ENCODE data around the gene RPS6KA1.

DNA sequence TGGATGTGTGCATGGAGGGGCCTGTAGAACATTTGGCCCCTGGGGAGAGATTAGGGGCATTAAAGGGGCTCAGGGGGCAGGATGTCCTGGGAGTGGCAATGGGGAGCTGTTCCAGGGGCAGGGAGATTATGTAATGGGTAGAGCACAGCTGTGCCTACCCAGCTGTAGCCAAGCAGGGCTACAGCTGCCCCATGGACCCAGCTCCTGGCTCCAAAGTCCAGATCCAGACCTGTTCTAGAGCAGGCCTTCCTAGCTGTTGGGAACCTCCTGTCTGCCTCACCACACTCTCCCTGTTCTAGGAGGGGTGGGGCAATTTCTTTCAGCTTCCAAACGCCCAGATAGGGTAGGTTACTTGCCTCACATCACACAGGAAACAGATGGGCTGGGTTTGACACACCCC, 5.6 kb downstream of the RPS6KA1 start:
- TF ChIP-seq POLR2A (IDR thresholded peaks at IDR 0.05) = no peak
- TF ChIP-seq, protein P1, sequence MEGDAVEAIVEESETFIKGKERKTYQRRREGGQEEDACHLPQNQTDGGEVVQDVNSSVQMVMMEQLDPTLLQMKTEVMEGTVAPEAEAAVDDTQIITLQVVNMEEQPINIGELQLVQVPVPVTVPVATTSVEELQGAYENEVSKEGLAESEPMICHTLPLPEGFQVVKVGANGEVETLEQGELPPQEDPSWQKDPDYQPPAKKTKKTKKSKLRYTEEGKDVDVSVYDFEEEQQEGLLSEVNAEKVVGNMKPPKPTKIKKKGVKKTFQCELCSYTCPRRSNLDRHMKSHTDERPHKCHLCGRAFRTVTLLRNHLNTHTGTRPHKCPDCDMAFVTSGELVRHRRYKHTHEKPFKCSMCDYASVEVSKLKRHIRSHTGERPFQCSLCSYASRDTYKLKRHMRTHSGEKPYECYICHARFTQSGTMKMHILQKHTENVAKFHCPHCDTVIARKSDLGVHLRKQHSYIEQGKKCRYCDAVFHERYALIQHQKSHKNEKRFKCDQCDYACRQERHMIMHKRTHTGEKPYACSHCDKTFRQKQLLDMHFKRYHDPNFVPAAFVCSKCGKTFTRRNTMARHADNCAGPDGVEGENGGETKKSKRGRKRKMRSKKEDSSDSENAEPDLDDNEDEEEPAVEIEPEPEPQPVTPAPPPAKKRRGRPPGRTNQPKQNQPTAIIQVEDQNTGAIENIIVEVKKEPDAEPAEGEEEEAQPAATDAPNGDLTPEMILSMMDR (IDR thresholded peaks at IDR 0.05) = no peak
- TF ChIP-seq POLR2AphosphoS5 (IDR thresholded peaks at IDR 0.05) = no peak
- no peak for TF ChIP-seq EP300 (IDR thresholded peaks at IDR 0.05)

Measured in upper lobe of left lung (tissue), 4 donors.